ENCODE data around the gene CEP83.

DNA sequence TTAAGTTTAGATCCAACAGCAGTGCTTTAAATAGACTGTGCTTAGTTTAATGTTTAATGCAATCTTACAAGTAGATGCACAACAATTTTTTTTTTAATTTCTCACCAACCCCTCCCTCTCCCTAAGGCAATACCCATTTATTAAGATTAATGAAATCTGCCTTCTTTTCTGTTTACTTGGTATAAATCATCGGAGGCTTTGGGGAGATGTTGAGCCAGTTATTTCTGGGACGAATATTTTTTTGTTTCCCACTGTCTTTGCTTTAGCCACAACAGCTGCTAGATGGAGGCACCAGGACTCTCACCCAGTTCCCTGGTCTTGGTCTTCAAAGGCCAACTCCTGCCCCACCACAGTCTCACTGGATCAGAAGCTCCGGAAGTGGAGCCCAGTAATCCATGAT is 197.9 kb downstream of the CEP83 start:
- TF ChIP-seq GATA2 (IDR thresholded peaks at IDR 0.05; ENCODE audit: low read depth, low read length): no peak
- no peak for TF ChIP-seq GATA3 (IDR thresholded peaks at IDR 0.05; ENCODE audit: low read depth, low read length)
